Activated CD4-positive, alpha-beta T cell treated with anti-CD3 and anti-CD28 coated beads, Interleukin-2, amount 50 U/mL, for 48 hours (primary cell): ENCODE data around the gene WDR74.
A peak's percentile ranks its signal among the peaks of the same experiment; 100 is the strongest.
"Not testable (repeated sequence)": the region's sequence is repeated elsewhere in the genome, so short reads cannot be mapped to it uniquely, and the experiment has no call there.

Experiments
- DNase-seq, 2 experiments: peaks; one replicate each; pipeline ENCODE4 v3.0.0-alpha.2; 2020

WDR74 gene

GRCh38 chr11:62840721-62841360 lies 1.5 kb upstream of the WDR74 start:
- peak; percentile 82 to 88 for DNase-seq

GRCh38 chr11:62835336-62835735 lies 4.1 kb downstream of the WDR74 start:
- no peak for DNase-seq

GRCh38 chr11:62832336-62833234 lies 6.8 kb downstream of the WDR74 start, which contains the start of gene TEX54:
Gene TEX54, minus strand, starts transcription at chr11:62832841.
- DNase-seq = no peak

- DNase-seq = peak; percentile 100
Measured at GRCh38 chr11:62831520-62832335, 7.7 kb downstream of the WDR74 start, which contains the start of gene STX5. Gene STX5, minus strand, starts transcription at chr11:62832051. Its CDS starts 808 bp downstream, at chr11:62831243.

DNA sequence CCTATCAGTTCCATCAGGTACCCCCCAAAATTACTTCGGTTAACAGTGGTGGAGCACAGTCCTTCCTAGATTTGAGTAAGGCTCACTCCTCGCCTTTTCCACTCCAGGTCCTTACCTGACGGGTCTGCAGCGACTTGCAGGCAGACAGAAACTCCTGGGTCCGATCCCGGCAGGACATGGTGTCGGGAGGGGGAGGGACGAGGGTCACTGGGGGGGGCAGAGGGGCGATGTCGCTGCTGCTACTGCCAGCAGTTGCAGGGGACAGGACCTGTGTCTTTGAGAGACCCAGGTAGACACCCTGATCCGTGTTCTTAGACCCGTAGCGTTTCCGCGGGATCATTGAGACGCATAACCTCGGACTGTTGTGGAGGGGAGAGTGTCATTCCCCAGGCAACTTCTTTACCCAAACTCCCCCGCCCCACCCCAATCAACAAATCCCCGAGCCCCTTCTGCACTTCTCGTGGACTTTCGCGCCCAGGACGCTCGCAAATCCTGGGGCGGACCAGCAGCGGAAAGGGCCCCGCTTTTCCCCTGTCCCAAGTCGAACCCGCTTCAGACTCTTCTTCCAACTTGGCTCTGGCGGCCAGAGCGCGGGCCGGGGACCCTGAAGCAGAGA lies 8.4 kb downstream of the WDR74 start:
- no peak for DNase-seq

GRCh38 chr11:62828130-62828529 lies 11.3 kb downstream of the WDR74 start:
- not testable (repeated sequence) for DNase-seq

GRCh38 chr11:62823677-62824076 lies 15.7 kb downstream of the WDR74 start:
- no peak for DNase-seq

GRCh38 chr11:62817129-62817528 lies 22.3 kb downstream of the WDR74 start:
- DNase-seq = no peak

GRCh38 chr11:62816557-62816956 lies 22.8 kb downstream of the WDR74 start:
- no peak for DNase-seq

GRCh38 chr11:62811659-62812058 lies 27.7 kb downstream of the WDR74 start:
- no peak for DNase-seq

- no peak for DNase-seq
Measured at GRCh38 chr11:62810748-62811147, 28.6 kb downstream of the WDR74 start.

- no peak for DNase-seq
Measured at GRCh38 chr11:62806611-62807121, 32.7 kb downstream of the WDR74 start.

- DNase-seq = peak; percentile 33 to 45
Measured at GRCh38 chr11:62805961-62806441, 33.4 kb downstream of the WDR74 start.

GRCh38 chr11:62805076-62805892 lies 34.1 kb downstream of the WDR74 start, which contains the start of gene NXF1:
Gene NXF1, minus strand, starts transcription at chr11:62805440. Its CDS starts 84 bp downstream, at chr11:62805356.
- peak; percentile 95 for DNase-seq

GRCh38 chr11:62804310-62805075 lies 34.9 kb downstream of the WDR74 start:
- peak in 1 of 2 experiments; percentile 37 for DNase-seq

- DNase-seq = no peak
Measured at GRCh38 chr11:62801071-62801470, 38.3 kb downstream of the WDR74 start.

- no peak for DNase-seq
Measured at GRCh38 chr11:62799486-62799885, 39.9 kb downstream of the WDR74 start.

DNA sequence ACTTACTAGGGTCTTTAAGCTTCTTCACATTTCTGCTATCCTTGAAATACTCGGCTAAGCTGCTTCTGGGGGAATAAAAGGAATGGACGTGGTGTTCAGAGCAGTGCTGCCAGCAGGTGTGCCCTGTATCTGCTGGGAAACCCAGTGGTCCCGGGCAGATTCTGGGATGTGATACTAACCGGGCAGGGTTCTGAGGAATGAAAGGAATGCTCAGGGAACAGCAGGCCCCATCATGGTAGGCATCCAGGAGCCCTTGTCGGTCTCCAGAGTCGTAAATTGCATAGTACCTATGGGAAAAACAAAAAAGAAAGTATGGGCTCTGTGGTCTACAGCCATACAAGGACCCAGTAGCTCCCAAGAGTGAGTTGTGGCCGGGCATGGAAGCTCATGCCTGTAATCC lies 43.1 kb downstream of the WDR74 start:
- no peak for DNase-seq

DNA sequence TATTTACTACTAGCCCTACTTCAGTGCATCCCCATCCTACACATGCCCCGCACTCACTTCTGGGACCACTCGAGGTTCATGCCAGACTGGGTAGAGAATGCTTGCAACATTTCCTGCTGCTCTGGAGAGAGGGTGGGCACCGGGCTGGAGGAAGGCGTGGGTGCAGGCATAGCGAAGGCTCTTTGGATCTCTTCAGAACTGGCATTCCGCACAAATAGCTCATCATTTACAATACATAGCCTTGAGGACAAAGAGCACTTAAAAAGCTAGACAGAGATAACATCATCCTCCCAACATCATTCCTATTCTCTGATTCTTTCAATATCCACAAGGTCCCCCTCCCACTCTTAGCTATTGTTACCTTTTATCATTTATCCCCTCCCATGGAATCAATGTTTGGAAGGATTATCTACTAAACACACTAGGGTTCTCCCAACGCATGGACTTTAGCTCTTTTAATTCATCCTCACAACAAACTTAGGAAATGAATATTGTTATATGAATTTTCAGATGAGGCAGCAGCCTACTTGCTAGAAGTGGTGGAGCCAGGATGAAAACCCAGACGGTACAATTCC lies 45.1 kb downstream of the WDR74 start:
- DNase-seq = no peak

DNA sequence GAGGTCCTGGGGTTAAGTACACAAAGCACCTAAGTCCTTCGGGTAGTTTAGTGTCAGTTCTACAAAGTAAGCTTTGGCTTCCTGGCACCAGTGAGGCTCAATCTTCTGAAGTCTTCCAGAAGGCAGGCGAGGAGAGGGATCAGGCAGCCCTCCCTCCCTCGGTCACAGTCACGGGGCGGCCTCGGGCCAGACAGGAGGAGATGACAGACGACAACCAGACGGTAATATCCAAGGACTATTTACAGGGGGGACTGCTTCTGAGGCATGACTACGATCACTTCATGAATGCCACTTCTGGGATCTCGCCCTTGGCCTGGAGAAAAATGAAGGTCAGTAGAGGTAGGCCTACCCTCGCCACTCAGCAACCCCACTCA lies 47.2 kb downstream of the WDR74 start:
- DNase-seq = peak in 1 of 2 experiments; percentile 34
